CMK (cell line): ENCODE data around the gene DIP2C.
"Not testable (repeated sequence)": the region's sequence is repeated elsewhere in the genome, so short reads cannot be mapped to it uniquely, and the experiment has no call there.

Experiments
- DNase-seq: peaks from one replicate; pipeline ENCODE4 v3.0.0-alpha.2; 2010; ENCODE audit warnings: low read depth

Gene DIP2C

GRCh38 chr10:482051-482501, 207.4 kb downstream of the DIP2C start:
- no peak for DNase-seq

- no peak for DNase-seq
Measured at GRCh38 chr10:481628-482027, 207.8 kb downstream of the DIP2C start.

- no peak for DNase-seq
Measured at GRCh38 chr10:480928-481552, 208.4 kb downstream of the DIP2C start.

DNA sequence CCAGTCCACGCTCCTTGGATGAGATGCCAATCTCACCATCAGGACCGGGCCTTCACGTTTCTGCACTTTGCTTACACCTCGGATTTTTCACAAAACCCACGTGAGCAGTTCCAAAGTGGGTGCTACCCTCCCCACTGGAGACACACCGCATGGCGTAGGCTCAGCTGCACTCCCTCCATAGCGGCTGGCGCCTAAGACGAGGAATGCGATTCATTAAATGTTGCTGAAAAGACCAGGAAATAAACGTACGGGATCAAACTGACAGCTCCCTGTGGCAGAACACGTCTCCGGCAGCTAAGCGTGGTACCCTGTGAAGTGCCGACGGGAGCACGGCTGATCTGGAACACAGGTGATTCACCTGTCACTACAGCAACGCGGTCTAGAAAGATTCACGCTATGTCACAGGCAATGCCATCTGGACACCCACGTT, 209.0 kb downstream of the DIP2C start:
- no peak for DNase-seq

- DNase-seq, result not testable (repeated sequence)
Measured at GRCh38 chr10:479706-480497, 209.6 kb downstream of the DIP2C start.

GRCh38 chr10:478471-479245, 210.8 kb downstream of the DIP2C start:
- no peak for DNase-seq

DNA sequence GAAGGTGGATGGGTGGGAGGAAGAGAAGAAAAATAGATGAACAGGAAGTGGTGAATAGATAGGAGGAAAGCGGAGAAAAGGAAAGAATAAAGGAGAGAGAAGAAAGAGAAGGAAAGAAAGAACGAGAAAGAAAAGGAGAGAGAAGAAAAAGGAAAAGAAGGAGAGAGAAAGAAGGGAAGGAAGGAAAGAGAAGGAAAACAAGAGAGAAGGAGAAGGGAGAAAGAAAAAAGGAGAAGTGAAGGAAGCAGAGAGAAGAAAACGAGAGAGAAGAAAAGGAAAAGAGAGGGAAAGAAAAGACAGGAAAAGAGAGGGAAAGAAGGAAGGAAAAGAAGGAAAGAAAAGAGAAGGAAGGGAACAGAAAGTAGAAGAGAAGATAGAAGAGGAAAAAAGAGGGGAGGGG, 211.8 kb downstream of the DIP2C start:
- no peak for DNase-seq

DNA sequence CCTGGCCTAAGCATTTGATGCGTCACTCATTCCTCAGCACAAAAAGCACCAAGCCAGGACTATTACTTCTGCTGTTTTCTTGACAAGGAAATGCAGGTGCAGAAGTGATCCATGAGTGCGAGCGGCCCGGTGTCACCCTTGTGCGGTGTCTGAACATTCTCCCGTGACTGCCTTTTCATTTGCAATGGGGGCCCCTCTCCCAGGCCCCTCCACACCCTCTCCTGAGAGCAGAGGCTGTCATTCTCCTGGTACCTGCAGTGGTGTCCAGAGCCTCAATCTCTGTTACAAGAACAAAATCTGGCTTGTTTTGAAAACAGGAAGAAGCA, 213.1 kb downstream of the DIP2C start:
- no peak for DNase-seq

- DNase-seq, result no peak
Measured at GRCh38 chr10:475709-476454, 213.6 kb downstream of the DIP2C start.

GRCh38 chr10:474946-475345, 214.5 kb downstream of the DIP2C start:
- DNase-seq, result no peak

GRCh38 chr10:474406-474805, 215.1 kb downstream of the DIP2C start:
- DNase-seq, result no peak

GRCh38 chr10:472241-472910, 217.1 kb downstream of the DIP2C start:
- no peak for DNase-seq

DNA sequence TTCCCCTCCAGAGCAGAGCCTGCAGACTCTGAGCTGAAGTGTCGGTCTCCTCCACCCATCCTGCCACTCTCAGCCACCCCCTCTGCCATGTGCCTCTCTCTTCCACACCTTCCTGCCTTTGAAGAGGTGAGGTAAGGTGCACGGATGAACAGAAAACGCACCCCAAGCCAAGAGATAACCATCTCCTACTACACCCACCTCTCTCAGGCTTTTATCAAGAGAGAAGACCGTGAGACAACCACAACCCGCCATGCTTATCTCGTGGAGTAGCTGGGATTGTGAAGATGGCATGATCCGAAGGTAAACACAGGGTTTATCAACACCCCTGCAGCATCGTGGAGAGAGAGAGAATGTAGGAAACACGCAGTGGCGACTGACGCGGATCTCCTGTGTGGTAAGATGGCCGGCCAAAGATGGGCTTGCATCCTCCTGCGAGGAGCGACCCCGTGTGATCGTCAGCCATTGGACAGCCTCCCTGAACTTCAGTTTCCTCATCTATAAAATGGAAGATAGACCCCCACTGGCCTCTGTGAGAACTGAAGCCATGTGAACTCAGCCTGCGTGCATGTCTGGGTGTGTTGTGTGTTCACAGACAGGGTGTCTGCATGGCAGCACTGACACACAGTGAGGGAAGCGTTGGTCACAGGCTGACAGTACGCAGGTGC, 219.0 kb downstream of the DIP2C start:
- no peak for DNase-seq

- DNase-seq, result no peak
Measured at GRCh38 chr10:469947-470338, 219.5 kb downstream of the DIP2C start.

- DNase-seq, result no peak
Measured at GRCh38 chr10:459743-460142, 229.7 kb downstream of the DIP2C start.

GRCh38 chr10:458421-458851, 231.0 kb downstream of the DIP2C start:
- DNase-seq, result no peak

DNA sequence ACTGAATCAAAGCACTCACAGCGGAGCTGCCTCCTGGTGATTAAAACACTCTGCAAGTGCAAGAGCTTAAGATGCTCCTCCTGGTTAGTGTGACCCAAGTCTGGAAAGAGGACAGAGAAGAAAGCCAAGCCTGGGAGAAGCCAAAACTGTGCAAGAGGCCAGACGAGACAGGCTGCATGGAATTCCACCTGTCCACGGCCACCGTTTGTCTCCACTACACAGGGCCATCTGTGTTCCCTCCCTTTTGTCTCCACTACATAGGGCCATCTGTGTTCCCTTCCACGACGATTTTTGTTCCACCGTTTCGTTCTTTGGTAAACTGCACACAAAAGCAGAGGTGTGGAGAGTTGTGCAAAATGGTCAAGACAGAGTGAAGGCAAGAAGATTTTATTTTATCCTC, 233.0 kb downstream of the DIP2C start:
- DNase-seq, result no peak

DNA sequence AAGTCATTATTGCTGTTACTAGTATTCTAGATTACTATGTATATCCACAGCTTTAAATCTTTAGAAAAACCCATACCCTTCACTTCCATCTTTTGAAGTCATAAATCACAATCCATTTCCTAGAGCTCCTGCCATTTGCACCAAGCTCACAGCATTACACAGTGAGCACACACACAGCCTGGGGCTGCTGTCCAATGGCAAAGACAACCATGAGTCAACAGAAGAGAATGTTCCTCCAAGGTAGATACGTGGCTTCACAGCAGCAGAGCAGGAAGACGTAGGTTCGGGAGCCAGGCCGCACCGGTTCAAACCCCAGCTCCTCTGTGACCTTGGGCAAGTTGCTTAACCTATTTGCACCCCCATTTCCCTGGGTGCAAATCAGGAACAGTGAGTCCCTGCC, 234.6 kb downstream of the DIP2C start:
- DNase-seq, result no peak

- DNase-seq, result no peak
Measured at GRCh38 chr10:453647-454046, 235.8 kb downstream of the DIP2C start.

GRCh38 chr10:452512-453426, 236.7 kb downstream of the DIP2C start:
- no peak for DNase-seq
